Sigmoid colon (tissue), 3 donors: ENCODE data around the gene PRKAG2.

Experiments used
- CTCF ChIP-seq, 4 experiments: fragments of 450-650 bp in 3 of 4; fragments of 200-600 bp in 1 of 4; IDR thresholded peaks; one replicate each; pipeline ENCODE4 v1.5.1; 2016 to 2019; ENCODE audit warnings: antibody characterized with exemption in 4 of 4, mild to moderate bottlenecking in 3 of 4, moderate library complexity in 2 of 4
- POLR2A ChIP-seq, 2 donors: fragments of 450-650 bp; IDR thresholded peaks; one replicate each; pipeline ENCODE4 v1.6.1; 2016; ENCODE audit warnings: antibody characterized with exemption in 2 of 2, mild to moderate bottlenecking in 2 of 2, moderate library complexity in 2 of 2

DNA sequence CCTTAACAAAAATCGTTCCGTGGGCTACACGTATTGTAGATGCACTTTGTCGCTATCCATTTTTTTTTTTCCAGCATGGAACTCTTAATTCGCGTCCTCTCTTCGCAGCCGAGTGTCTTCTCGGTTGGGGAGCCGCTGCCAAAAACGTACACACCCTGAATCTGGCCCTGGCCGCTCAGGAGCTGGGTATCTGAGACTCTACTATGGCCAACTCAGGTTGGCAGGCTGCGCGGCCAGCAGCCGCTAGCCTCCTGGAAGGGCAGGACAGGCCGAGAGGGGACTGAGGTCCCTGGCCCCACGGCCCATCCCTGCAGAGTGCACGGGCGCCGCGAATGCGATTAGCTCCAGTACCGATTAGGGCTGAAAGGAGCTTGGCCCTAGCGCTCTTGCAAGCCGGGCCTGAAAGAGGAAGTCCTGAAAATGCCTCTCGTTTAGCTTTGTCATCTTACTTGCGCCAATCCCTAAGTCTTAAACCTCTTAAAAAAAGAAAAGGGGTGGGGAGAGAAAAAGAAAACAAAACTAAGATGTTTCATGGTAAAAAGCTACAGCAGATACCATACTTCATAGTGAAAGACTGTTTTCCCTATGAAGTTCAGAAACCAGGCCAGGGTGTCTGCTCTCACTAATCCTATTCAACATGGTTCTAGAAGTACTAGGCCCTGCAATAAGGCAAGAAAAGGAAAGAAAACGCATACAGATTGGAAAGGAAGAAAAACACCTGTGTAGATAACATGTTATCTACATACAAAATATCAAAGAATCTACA is 244.0 kb downstream of the PRKAG2 start:
- TF ChIP-seq POLR2A (IDR thresholded peaks at IDR 0.05) (no peak), CTCF (IDR thresholded peaks at IDR 0.05) (no peak)
